Embryonic facial prominence (tissue), 1 donor: ENCODE measurements around the gene CADM1.

Source experiments
- DNase-seq: peaks from one replicate; pipeline ENCODE4 v3.0.0-alpha.2; 2016; ENCODE audit errors: extremely low spot score

Gene CADM1

DNA sequence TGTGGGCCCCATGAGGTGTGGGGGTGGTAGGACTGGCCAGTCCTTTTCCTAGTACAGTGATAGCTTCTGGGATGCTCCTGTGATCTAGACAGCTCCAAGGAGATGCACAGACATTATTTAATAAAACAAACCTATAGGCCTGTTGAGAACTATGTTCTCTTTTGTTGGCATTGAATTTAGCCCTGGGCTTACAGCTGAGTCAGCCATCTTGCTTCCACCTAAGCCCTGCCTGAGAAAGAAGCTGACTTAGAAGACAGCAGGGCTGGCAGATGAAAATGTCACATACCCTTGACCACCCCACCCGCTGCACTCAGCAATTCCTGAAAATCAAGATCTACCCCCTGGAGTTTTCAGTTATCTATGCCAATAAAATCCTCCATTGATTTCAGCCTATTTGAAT lies 353.2 kb downstream of the CADM1 start:
- DNase-seq, result no peak

DNA sequence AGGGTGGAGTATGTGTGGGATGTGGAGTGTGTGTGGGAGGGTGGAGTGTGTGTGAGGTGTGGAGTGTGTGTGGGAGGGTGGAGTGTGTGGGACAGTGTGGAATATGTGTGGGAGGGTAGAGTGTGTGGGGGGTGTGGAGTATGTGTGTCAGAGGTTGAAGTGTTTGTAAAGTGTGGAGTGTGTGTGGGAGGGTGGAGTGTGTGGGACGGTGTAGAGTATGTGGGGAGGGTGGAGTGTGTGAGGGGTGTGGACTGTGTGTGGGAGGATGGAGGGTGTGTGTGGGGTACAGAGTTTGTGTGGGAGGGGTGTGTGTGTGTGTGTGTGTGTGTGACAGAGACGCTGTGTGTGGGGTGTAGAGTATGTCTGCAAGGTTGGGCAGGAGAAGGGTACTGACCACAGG lies 355.5 kb downstream of the CADM1 start:
- DNase-seq, result no peak

DNA sequence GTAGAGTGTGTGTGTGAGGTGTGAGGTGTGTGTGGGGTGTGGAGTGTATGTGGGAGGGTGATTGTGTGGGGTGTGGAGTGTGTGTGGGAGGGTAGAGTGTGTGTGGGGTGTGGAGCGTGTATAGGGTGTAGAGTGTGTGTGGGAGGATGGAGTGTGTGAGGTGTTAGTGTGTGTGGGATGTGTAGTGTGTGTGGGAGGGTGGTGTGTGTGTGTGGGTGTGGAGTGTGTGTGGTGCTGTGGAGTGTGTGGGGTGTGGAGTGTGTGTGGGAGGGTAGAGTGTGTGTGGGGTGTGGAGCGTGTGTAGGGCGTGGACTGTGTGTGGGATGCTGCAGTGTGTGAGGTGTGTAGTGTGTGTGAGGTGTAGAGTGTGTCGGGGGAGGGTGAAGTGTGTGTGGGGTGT lies 356.1 kb downstream of the CADM1 start:
- DNase-seq, result no peak

DNA sequence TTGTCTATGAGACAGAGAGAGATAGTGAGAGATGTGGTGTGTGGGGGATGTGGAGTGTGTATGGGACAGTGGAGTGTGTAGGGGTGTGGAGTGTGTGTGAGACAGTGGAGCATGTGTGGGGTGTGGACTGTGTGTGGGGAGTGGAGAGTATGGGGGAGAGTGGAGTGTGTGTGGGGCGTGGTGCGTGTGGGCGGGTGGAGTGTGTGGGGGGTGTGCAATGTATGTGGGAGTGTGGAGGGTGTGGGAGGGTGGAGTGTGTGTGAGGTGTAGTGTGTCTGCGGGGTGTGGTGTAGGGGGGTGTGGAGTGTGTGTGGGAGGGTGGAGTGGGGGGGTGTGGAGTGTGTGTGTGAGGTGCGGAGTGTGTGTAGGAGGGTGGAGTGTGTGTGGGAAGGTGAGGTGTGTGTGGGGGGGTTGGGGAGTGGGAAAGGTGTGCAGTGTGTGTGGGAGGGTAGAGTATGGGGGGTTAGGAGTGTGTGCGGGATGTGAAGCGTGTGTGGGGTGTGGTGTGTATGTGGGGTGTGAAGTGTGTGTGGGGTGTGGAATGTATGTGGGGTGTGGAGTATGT lies 356.9 kb downstream of the CADM1 start:
- DNase-seq, result no peak

DNA sequence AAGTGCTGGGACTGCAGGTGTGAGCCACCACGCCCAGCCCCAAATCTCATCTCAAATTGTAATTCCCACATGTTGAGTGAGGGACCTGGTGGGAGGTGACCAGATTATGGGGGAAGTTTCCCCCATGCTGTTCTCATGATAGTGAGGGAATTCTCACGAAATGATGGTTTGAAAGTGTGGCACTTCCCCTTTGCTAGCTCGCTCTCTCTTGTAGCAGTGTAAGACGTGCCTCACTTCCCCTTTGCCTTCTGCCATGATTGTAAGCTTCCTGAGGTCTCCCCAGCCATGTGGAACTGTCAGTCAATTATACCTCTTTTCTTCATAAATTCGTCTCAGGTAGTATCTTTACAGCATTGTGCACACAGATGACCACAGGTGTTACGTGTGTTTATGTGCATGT lies 357.8 kb downstream of the CADM1 start:
- DNase-seq, result no peak

DNA sequence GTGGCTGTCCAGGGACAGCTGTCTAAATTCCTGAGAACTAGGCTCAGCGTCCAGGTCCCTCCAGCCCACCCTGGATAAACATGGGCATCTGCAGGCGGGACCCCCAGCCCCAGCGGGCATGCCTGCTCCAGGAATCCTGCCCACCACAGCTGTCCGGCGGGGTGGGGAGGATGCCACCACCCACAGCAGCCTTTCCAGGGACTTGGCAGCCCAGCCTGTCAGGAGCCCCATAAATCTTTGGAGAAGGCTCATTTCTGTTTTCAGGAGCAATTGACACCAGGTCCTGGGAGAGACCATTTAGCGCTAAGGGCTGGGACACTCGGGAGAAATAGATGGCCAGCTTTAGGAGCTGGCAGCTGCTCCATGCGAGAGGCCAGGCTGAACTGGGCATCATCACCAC lies 358.9 kb downstream of the CADM1 start:
- no peak for DNase-seq

DNA sequence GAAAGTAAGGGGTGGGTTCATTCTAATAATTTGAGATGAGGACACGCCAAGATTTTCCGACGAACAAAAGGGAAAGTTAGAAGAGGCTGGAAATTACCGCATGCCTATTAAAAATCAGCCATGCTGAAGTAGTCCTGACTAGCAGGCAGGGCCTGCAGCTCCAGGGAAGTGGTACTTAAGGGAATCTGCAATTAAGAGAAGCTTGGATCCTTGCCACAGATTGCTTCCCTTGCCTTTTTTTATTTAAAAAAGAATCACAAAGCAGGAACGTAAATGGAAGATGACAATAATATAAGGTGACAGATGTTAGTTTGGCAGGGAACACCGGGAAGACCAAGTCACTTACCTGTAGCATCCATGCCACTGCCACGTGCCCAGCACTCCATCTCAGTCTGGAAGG lies 359.3 kb downstream of the CADM1 start:
- DNase-seq, result no peak

DNA sequence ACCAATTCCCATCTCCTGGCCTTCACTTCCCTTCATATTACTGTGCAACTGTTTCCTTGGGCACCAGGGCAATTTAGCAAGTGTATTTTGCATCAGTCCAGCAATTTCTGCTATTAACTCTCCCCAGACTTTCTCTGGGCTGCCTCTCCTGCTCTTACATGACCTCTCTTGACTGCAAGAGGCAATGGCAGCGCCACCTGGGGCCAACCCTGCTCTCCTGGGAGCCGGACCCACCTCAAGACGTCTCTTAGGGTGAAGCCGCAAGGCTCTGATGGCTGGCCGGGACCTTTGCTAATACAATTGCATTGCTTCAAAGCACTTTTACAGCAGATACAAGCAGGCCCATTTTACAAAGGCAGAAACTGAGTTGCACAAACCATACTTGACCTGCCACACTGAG lies 360.2 kb downstream of the CADM1 start:
- DNase-seq, result no peak

DNA sequence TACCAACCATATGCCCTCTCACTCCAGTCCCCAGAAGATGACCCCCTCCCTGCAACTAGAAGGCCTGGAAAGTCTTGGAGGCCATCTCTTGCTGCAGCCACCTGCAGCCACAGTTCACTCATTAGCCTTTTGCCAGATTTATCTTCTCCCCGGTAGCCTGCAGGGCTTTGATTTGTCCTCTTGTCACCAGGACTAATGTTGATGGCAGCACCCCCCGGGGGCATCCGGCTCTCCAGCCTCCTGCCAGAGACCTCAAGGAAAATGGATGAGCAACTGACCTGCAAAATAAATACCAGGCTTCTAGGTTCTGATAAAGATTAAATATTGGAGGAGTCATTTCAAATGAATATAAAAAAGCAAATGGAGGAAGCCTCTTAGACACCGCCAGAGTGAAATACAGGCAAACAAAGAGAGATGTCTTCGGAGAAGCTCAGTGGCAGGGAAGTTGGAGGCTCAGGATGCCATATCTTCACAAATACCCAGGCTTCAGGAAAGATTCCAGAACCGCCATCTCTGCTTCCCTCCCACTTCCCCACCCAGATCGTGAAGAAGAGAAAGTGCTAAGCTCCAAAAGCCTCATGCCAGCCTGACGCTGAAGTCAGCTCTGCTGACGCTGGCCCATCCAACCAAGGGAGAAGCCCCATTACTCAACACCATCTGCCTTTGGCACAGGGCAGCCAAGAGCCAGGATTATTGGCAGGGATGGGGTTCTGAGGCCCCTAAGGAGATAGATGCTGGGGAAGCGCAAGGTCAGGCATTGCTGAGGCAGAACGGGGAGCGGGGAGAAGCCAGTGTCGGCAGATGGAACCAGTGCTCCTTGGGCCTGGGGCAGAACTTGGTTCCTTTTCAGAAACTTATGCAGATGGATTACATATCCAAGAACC lies 362.7 kb downstream of the CADM1 start:
- DNase-seq, result no peak

DNA sequence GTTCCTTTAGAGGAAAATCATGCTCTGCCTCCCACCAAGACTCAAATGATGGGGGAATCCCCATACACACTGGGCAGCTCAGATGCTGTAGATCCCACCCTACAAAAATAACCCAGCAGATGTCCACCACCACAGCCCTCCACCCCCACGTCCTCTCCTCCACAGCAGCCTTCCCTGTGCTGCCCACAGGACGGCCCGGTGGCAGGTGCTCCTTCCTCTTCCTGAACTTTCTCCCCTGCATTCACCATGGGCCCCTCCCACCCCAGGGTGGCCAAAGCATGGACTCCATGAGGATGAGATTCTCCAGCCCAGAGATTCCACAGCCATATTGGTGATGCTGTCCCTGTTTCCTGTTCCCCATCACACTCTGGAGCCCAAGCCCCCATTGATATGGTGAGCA lies 368.3 kb downstream of the CADM1 start:
- no peak for DNase-seq

DNA sequence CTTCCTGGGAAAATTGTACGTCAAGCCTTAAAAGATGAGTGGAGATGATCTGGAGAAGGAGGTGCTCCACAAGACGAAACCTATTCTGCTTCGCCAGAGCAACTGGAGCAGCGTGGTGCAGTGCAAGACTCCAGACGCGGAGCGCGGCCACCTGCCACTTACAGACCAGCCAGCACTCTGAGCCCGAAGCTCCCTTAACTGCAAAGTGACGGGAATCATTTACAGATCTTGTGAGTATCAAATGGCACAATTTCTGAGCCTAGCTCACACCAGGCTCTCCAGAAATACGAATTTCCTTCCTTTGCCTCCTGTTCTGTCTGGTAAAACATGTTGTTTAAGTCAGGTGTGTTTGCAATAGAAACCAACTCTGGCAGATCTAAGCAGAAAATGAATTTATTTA lies 369.3 kb downstream of the CADM1 start:
- no peak for DNase-seq

DNA sequence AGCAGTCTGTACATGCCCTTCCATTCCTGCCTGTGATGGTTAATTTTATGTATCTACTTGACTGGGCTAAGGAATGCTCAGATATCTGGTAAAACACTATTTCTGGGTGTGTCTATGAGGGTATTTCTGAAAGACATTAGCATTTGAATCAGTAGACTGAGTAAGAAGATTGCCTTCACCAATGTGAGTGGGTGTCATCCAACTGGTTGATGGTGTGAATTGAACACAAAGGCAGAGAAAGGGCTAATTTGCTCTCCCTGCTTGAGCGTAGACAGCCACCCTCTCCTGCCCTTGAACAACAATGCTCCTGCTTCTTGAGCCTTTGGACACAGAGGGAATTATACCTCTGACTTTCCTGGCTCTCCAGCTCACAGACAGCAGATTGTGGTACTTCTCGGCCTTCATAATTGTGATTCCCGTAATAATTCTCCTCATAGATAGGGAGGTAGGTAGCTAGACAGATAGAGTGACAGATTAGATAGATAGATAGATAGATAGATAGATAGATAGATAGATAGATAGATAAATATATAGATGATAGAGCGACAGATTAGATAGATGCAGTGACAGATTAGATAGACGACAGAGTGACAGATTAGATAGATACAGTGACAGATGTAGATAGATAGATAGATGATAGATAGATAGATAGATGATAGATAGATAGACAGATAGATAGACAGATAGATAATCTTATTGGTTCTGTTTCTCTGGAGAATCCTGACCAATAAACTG lies 370.6 kb downstream of the CADM1 start:
- no peak for DNase-seq

DNA sequence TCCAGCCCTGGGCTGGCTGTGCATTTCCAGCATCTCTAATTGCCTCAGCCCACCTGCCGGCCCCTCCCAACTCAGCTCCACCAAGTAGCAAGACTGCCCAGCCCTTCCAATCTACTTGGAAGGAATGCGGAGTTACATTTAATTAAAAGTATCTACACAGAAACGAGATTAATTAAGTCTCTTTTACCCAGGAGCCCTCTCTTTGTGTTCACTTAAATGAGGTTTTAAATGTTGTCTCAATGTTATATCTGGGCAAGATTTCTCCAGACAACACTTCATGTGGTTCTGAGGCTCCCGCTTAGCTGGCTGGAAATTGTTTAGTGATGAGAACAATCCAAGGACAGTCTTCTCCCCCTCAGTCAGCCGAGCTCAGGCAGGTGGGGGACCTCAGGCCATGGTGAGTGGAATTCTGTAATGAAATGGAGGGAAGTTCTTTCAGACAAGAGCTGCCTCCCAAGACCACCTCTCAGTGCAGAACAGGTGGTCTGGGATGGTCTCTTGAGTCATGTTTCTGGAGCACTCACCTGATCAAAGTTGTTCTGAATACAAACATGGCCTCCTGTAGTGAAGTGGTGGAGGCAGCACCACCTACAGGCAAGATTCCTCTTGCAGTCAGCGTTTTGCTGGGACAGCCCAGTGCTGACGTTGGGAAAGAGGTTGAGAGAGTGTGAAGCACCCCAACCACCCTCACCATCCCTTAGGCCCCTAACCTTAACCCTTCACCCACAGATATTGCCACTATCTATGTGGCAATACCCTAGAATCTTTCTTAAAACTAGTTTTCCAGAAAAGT lies 371.6 kb downstream of the CADM1 start:
- no peak for DNase-seq

DNA sequence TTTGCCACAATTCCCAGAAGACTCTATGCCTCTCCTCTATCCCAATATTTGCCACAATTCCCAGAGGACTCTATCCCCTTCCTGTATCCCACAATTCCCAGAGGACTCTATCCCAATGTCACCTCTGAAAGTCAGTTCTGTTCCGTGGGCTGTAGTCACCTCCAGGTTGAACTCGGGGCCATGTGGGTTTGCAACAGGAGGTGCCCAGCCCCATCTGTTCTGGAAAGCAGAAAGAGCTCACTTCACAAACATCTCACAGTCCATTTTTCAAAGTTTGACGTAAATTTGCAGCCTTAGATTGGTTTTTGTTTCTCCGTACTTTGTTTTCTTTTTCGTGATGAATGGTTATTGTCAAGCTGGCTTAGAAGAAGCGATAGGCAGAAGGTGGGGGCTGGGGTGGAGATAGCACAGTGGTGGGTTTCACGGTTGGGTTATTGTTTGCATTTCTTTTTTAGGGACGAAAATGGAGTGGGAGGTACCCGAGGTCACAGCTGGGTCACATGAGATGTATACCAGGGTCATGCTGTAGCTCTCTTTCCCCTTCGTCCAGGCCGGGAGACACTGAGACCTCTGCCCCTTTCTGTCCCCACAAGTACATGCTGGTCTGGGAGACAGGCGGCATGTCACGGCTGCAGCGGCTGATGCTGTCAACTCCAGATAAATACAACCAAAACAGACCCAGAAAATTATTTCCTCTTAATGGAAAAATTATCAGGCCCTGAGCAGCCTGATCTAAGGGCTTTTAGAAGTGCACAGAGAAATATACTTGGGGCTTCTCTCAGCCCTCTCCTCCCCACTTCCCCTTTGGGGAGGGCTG lies 374.5 kb downstream of the CADM1 start:
- DNase-seq, result no peak

DNA sequence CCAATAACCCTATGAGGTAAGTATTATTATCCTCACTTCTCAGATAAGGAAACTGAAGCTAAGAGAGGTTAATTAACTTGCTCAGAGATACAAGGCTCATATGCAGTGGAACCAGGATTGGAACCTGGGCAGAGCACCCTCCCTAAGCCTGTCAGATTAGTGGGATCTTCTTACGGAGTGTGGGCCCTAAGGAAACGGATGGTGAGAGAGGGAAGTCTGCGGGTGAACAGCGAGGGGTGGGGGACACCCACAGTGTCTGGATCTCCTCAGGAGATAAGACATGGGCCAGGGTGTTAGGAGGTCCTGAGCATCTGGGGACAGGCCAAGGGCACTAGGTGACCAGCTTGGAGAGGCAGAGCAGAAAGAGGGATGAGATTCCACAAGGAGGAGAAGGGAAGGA lies 376.0 kb downstream of the CADM1 start:
- no peak for DNase-seq

DNA sequence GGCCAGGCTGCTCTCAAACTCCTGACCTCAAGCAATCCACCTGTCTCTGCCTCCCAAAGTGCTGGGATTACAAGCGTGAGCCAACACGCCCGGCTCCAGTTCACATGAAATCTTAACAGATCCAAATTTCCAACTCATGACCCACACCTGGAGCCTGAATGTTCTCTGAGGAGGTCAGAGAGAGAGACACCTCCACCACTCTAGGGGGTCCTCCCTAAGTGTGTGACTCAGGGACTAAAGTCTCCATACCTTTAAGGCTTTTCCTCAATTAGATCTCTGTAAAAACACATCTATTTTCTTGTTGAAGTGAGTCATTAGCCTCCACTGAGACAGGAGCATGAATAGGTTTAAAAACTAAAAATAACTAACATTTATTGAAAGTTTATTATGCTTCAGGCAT lies 376.4 kb downstream of the CADM1 start:
- DNase-seq, result no peak

DNA sequence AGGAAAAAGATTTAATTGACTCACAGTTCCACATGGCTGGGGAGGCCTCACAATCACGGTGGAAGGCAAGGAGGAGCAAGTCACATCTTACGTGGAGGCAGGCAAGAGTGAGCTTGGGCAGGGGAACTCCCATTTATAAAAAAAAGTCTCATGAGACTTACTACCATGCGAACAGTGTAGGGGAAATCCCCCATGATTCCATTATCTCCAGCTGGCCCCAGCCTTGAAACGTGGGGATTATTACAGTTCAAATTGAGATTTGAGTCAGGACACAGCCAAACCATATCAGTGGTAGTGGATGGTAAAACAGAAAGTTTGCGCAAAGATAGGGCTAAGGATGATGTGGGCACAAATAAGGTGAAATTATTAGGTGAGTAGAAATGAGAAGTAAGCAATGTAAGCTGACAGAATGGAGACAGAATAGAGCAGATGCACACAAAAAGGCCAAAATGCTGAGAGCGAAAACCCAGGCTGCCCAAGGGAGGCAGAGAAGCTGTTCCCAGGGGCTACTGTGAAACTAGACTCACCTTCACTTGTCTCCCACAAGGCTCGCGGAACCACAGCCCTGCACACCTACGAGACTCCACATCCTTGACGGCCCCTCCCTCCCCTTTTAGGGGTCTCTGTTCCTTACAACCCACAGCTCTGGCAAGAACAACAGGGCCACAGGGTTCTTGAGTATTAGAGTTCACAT lies 377.6 kb downstream of the CADM1 start:
- no peak for DNase-seq

DNA sequence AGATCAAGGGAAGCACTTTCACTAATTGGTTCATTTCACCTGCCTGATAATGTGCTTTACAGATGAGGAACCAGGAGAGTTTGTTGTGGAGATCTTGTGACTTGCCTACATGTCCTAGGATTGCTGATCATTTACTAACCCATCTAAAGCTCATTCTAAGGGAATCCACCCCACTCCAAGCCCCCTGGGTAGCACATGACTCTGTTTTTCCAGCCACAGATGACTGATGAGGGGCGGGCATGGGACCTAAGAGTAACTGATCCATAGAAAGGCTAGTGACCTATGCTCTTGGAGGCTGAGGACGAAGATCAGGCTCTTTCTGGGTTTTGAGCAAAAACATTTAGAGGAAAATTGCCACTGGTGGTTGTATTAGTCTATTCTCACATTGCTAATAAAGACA lies 378.1 kb downstream of the CADM1 start:
- DNase-seq, result no peak

DNA sequence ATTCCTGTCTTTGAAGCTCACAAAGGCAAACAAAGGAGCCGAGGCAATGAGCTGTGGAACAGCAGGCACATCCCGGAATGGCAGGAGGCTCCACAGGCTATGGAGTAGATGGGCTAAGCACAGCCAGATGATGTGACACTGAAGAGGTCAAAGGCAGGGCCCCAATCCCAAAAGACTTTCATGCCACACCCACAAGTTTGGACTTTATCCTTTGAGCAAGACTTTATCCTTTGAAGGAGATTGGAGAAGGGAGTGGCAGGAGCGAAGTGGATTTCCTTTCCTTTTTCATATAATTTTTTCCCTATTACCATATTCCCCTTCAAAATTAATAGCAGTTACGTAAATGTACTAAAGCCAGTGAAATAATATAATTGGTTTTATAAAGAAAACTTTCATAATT lies 379.4 kb downstream of the CADM1 start:
- no peak for DNase-seq

DNA sequence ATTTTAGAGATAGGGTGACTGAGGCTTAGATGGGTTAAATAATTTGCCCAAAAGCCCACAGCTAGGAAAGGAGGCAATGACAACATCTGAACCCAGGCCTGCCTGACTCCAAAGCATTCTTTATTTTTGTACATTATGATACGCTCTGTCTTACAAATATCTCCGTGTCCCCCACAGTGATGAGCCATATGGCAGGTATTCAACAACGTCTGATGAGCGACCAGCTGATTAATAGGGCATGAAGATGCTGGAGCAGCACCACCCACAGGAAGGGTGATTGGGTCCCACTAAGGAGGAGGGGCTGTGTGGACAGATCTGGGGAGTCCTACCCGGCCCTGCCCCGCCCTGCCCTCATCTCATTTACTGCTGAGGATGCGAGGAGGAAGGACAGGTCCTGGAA lies 380.6 kb downstream of the CADM1 start:
- DNase-seq, result no peak

DNA sequence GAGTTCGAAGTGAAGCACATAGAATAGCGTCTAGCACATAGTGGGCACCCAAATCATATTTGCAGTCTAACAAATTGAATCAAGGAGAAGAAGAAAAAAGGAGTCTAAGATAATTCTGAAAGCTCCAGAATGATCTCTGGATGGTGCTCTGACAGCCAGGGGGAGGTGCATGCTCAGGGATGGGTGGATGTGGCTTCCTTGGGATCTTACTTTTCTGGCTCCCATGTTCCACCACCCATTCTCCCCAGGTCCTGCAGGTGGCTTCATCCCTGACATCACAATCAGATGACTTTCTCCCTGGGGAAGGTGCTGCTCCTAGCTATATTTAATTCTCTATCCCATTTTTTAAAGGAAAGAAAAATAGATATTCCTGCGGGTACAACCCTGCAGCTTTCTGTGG lies 381.9 kb downstream of the CADM1 start:
- DNase-seq, result no peak
